OCI-LY1 (cell line): ENCODE results near the gene CLRN3.

Source experiments
- CTCF ChIP-seq: fragments of 200-600 bp; sonication (generic), shearing (Covaris generic); IDR thresholded peaks from 2 replicates; pipeline ENCODE4 v1.5.1; 2017; ENCODE audit warnings: mild to moderate bottlenecking, antibody characterized with exemption, low read length, moderate library complexity, mixed read lengths
- EZH2 ChIP-seq: fragments of 200-600 bp; sonication (generic), shearing (Covaris generic); IDR thresholded peaks from 2 replicates; pipeline ENCODE4 v1.8.0; 2017; ENCODE audit warnings: borderline replicate concordance, mixed run types, mild to moderate bottlenecking, antibody characterized with exemption, low read length, moderate library complexity, mixed read lengths

DNA sequence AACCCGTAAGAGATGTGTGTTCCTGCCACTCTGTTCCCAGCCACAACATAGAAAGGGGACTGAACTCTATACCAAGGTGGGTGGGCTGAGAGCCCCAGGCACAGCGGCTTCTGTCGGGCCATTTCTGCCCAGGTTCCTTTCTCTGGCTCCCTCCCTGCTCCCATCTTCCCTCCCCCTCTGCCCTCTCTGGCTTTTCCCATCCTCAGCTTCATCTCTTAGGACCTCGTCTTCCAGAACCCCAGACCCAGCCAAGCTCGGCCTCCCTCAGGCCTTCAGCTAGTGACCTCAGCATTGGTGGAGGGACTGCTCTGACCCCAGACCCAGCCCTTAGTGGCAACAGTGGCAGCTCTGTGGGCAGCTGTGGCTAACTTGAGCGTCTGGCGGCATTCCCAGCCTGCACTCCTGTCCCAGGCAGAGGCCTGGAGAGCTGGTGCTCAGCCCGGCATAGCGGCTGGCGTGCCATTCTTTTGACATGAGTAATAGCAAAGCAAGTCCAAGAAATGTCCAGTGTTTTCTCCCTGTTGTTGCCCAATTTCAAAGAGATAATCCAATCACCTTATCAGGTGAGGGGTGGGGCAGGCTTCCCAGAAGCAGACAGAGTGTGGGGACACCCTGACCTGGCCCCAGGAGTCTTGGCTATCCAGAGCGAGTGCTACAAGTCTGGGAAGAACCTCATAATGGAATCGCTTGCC is 30.1 kb upstream of the CLRN3 start:
- no peak for TF ChIP-seq CTCF
- TF ChIP-seq EZH2: no peak
